HuH-7.5 (cell line): ENCODE results near the gene TADA2B.
"Not testable (repeated sequence)": the region's sequence is repeated elsewhere in the genome, so short reads cannot be mapped to it uniquely, and the experiment has no call there.

Experiments used
- DNase-seq: peaks from one replicate; pipeline ENCODE4 v3.0.0; 2011; ENCODE audit warnings: low spot score

TADA2B gene

DNA sequence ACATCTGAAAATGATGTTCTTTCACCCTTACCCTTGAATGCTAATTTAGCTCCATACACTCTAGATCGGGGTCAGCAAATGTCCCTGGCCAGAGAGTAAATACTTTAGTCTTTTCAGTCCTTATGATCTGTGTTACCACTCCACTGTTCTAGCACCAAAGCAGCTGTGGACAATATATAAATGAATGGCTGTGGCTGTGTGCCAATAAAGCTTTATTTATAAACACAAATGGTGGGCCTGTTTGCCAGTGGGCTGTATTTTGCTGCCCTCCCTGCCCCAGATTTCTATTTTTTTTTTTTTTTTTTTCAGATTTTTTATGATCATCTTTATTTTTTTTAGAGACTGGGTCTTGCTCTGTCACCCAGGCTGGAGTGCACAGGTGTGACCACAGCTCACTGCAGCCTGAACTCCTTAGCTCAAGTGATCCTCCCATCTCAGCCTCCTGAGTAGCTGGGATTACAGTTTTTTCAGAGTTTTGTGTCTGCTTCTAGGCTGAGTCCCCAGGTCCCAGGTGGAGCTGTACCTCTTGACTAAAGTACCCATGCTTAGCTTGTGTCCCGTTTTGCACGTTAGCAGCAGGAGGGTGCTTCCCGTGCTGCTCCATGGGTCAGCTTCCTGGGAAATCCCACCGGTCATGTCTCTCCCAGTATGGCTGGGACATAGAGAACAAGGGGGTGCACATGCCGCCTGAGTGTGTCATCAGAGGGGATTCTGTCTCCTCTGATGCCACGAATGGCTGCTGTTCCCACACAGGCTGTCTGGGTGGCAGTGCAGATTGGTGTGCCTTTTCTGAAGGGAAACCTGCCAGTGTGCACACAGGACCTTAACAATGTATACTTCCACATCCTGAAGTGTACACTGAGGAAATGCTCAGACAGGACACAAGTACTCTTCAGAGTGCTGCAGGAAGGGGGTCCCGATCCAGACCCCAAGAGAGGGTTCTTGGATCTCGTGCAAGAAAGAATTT, 40.7 kb downstream of the TADA2B start:
- DNase-seq: no peak

GRCh38 chr4:7084564-7084961, 41.4 kb downstream of the TADA2B start:
- not testable (repeated sequence) for DNase-seq

GRCh38 chr4:7086384-7086783, 43.2 kb downstream of the TADA2B start:
- no peak for DNase-seq

DNA sequence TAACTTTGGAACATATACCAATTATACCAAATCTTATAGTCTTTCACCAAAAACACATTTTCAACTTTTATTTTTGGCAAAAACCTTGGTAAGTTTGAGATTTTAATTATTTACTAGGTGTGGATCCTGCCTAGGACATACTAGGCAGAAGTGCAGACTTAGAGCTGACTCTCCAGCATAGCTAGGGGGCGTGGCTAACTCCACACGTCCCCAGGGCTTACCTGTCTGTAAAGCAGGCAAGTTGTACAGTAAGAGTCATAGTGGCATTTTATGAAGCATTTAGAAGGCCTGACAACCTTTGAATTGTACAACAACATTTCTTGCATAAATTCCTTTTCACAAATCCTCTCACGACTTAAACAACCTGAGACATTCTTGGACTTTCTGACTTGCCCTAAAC, 43.9 kb downstream of the TADA2B start:
- DNase-seq: no peak

DNA sequence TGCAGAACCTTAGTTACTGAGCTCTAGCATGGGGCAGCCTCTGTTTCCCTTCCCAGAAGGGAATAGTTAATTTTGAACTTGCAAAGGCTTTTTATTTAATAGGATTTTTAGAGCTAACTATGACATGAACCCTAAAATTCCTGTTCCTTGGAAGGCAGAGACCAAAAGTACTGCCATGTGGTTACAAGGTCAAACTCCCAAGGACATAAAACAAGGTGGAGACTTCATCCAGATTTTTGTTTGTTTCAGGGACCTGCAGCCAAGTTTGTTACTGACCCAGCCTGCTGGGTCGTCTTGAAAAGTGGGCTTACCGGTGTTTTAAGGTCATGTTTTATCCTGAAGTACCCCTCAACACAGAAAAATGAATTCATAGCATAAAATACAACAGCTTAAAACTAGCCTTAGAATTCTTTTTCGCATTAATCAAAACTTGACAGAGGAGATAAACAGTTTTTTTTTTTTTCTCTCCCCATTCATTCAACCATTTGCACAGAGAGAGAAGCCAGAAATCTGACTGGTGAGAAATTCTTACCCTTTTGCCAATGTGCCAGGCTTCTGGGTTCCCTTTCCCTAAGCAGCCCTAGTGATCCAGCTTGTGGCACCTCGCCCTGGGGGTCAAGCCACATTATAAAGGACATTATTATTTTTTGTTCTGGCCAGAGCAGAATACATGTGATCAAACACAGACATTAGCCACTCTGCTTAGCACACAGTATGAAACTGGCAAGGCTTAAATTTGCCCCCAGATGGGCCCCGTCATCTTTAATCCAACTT, 46.2 kb downstream of the TADA2B start:
- DNase-seq: no peak

- no peak for DNase-seq
Observed at GRCh38 chr4:7092026-7092425, 48.9 kb downstream of the TADA2B start.

GRCh38 chr4:7094916-7095315, 51.7 kb downstream of the TADA2B start:
- no peak for DNase-seq

DNA sequence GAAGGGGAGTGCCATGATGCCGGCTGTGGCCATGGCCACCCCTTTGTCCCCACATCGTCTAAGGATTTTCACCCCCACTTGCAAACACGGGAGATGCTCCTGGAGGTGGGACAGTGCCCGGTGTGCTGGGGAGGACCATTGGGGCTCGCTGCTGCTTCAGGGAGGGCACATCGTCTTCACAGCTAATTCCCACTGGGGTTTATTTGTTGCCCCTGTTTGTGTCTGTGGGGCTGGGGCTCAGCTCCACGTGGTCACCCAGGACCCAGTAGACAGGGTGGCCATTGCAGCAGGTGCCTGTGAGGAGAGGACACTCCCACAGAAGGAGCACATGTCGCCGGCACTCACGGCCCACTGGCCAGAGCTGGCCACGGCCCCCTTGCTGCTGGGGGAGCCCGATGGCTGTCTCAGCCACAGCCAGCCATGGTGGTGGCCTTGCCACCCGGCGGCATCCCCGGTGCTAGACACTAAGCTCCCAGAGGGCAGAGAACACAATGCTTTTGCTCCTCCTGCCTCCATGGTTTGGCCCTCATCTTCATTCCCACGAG, 52.5 kb downstream of the TADA2B start:
- no peak for DNase-seq

- no peak for DNase-seq
Observed at GRCh38 chr4:7096236-7096635, 53.1 kb downstream of the TADA2B start.

DNA sequence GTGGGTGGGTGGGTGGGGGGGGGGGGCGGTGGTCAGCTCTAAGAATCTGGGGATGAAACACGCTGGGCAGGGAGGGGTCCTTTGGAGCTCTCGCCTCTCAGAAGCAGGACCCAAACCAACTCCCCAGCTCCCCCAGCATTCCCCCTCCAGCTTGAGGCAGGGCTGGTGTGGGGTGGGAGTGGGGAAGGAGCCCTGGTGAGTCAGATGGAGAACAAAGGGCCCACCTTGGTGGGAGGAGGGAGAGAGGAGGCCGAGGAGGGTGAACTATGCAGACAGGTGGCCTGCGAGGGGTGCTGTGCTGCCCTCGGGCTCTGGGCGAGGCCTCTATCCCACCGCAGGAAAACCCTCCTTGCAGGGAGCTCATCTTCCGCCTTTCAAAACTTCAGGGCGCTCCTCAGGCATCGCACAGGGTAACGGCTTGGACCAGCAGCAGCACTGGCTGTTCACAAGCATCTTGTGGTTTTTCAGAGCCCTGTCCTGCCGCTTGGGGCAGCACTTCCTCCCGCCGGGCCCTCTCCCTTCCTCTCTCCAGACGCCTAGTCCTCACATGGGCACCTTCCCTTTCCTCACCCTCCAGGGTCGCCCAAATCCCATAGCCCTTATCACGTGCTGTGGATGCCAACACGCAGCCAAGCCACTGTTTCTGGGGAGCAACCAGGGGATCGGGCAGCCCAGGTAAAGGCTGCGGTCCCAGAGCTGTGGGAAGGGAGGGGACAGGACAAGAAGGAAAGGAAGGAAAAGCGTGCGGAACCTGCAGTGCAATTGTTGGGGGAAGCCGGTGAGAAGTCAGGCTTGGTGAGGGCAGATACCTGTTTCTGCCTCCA, 58.7 kb downstream of the TADA2B start:
- peak; percentile 84 for DNase-seq

DNA sequence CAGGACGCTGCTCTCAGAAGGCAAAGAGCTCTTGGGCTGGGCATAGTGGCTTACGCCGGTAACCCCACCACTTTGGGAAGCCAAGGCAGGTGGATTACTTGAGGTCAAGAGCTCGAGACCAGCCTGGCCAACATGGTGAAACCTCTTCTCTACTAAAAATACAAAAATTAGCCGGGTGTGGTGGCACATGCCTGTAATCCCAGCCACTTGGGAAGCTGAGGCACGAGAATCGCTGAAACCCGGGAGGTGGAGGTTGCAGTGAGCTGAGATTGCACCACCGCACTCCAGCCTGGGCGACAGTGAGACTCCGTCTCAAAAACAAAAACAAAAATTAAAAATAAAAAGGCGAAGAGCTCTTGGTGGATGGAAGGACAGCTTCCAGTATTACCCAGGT, 59.3 kb downstream of the TADA2B start:
- DNase-seq: not testable (repeated sequence)

- peak; percentile 93 for DNase-seq
Observed at GRCh38 chr4:7103031-7103606, 59.9 kb downstream of the TADA2B start.

- peak; percentile 86 for DNase-seq
Observed at GRCh38 chr4:7103607-7104365, 60.6 kb downstream of the TADA2B start.

GRCh38 chr4:7104366-7105031, 61.3 kb downstream of the TADA2B start:
- peak; percentile 25 for DNase-seq

GRCh38 chr4:7105276-7105675, 62.1 kb downstream of the TADA2B start:
- peak; percentile 2 for DNase-seq

DNA sequence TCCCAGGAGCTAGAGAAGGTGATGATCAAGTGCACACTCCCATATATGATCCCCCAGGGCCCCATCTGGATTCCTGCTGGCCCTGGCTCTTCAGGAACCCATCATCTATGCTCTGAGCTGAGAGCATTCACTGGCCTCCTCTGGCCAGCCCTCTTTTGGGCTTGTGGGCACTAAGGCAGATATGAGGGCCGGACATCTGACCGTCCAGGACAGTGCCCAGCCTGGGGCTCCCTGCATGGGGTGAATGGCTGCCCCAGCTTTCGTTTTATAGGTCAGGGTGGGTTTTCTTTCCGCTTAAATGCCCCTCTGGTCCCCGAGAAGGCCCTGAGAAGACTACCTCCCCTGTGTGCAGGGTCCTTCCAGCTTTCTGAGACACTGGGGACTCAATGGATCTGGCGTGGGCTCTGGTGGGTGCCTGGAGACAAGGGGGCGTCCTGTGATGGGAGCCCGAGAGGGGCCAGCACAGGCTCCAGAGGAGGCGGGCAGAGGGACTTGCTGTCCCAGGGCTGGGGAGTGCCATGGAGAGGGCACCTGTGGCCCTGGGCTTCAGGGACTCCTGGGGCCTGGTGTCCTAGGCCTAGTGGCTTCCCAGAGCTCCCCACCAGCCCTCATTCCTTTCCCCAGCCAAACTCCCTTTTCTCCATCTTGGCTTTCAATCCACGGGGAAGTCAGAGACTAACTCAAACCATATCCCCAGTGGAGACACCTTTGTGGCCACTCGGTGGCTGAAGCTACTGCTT, 64.2 kb downstream of the TADA2B start:
- peak; percentile 5 for DNase-seq
